Kidney capillary endothelial cell (primary cell): Measurements from ENCODE around the gene NCOA1.
"Not testable (repeated sequence)": the region's sequence is repeated elsewhere in the genome, so short reads cannot be mapped to it uniquely, and the experiment has no call there.

Source experiments
- DNase-seq: peaks from one replicate; pipeline ENCODE4 v3.0.0-alpha.2; 2018; ENCODE audit warnings: low spot score

The NCOA1 gene

DNA sequence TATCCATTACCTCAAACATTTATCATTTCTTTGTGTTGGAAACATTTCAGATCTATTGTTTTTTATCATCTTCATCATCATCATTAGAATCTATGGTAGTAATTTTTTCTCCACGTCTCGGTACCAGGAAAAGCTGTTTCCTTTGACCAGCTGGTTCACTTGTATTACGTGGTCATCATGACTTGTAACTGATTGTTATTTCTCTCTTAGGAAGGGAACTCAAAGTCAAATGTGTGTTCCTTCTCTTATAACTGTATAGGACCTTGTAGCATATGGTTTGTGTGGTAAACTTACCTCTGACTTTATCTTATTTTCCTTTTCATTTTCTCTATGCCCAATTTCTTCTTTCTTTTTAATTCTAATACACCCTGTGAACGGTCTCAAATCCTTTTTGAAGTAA lies 16.5 kb downstream of the NCOA1 start:
- DNase-seq = no peak

DNA sequence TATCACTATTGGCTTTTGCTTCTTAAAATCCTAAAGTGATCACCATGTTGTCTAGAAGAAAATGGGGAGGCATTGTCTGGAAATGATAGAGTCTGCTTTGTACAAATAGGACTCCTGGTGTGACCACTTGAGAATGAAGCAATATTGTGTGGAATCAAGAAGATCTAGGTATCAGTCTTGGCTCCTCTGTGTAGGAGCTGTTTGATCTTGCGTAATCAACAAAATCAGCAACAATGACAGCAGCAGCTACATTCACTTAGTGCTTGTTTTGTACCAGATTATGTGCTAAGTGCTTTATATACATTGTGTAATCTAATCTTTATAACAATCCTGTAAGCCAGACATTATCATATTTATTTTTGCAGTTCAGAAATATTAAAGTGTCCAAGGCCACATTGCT lies 17.8 kb downstream of the NCOA1 start:
- no peak for DNase-seq

DNA sequence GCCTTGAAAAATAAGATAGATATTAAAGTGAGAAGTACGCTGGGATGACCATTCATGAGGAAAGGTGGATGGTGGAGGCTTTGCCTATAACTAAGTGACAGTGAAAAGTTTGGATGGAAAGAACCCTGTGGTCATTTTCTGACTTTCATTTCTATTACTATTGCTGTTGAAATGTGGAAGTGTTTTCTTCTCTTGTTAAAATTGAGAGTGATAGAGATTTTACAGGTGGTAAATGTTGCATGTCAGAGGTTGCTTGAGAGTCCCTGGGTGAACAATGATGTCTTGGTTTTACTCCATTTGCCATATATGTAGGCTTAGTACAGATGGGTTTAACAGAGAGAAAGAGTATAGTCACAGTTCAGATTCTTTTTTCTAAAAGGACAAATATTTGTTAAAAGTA lies 18.4 kb downstream of the NCOA1 start:
- DNase-seq = no peak

GRCh38 chr2:24509840-24510239 lies 18.8 kb downstream of the NCOA1 start:
- no peak for DNase-seq

DNA sequence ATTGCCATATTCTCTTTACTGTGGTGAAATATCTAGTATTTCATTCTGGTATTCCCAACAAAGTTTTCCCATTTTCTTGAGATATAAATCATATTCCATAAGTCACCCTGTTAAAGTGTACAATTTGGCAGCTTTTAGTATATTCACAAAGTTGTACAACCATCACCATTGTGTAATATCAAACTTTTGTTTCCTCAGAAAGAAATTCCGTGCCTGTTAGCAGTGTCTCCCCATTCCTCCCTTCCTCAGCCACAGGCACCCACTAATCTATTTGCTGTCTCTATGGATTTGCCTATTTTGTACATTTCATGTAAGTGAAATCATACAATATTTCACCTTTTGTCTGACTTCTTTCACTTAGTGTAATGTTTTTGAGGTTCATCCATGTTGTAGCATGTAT lies 19.7 kb downstream of the NCOA1 start:
- no peak for DNase-seq

GRCh38 chr2:24511198-24511597 lies 20.1 kb downstream of the NCOA1 start:
- DNase-seq = no peak

DNA sequence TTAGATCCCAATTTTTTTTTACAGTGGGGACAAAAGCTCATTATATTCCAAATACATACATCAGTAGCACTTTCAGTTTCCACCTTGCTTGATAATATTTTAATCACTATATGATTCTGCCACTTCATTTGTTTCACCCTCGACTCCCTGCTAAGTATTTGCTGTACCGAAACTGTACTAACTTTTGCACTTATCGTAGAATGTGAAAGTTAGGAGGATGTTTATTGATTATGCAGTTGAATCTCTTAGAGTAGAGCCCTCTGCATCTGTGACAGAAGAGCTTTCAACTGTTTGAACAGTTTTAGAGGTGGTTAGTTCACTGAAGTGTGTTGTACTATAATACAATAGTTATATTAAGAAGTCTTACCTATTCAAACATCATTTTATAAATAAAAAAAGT lies 20.8 kb downstream of the NCOA1 start:
- DNase-seq = no peak

GRCh38 chr2:24512404-24512803 lies 21.4 kb downstream of the NCOA1 start:
- no peak for DNase-seq

- DNase-seq = no peak
Measured at GRCh38 chr2:24512831-24513230, 21.8 kb downstream of the NCOA1 start.

GRCh38 chr2:24513281-24514071 lies 22.4 kb downstream of the NCOA1 start:
- DNase-seq = no peak

GRCh38 chr2:24514820-24515219 lies 23.8 kb downstream of the NCOA1 start:
- no peak for DNase-seq

GRCh38 chr2:24515335-24515734 lies 24.3 kb downstream of the NCOA1 start:
- no peak for DNase-seq

DNA sequence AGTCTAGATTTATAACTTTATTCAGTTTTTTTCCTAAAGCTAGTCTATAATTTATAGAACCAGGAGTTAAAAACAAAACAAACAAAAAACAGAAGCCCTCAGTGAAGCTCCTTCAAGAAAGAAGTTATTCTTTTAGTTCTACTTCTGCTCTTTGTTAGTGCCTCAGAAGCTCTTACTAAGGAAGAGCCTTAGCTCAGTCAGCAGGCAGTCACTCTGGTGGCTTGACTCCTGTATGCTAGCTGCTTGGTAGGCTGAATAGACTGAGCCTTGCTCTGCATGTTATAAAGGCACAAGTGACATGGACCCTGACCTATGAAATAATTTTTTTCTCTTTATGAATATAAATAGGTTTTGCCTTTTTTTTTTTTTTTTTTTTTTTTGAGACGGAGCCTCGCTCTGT lies 24.8 kb downstream of the NCOA1 start:
- no peak for DNase-seq

GRCh38 chr2:24517247-24517646 lies 26.2 kb downstream of the NCOA1 start:
- DNase-seq = no peak

GRCh38 chr2:24520175-24520574 lies 29.1 kb downstream of the NCOA1 start:
- DNase-seq = no peak

DNA sequence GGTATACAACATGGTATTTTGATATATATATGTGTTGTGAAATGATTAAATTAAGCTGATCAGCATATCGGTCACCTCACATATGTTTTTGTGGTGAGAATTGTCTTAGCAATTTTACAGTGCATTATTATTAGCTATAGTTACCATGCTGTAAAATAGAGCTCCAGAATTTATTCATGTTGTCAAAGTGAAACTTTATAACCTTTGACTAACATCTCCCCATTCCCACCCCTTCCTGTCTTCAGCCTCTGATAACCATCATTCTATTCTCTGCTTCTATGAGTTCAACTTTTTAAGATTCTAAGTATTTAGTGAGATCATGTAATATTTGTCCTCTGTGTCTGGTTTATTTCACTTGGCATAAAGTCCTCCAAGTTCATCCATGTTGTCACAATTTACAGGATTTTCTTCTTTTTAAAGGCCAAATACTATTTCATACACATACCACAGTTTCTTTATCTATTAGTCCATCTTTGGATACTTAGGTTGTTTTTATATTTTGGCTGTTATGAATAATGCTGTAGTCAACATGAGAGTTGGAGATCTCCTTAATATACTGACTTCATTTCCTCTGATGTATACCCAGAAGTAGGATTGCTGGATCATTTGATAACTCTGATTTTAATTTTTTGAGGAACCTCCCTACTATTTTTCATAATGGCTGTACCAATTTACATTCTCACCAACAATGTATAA lies 30.3 kb downstream of the NCOA1 start:
- DNase-seq = no peak

DNA sequence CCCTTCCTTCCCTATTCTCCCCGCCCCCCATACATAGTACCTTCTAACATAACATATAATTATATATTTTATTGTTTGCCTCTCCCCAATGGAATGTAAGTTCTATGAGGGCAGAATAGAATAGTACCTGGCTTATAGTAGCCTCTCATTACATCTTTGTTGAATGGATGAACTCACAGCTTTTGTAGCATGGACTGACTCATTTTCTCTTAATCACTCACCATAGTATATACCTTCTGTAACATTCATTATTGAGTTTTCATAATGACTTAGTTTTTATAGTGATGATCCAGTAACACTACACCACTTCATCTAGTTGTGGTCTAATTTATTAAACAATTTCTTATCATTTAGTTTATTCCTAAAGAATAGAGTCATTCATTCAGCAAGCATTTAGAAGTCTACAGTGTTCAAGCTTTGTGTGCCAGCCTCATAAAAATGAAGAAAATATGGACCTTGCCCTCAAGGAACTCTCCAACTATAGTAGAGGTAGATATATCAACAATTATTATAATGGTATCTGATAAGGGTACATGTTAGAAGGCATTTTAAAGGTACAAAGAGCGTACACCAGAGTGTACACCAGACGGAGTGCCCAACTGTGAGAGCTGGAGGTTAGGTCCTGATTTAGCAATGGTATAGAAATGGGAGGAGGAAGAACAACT lies 31.1 kb downstream of the NCOA1 start:
- no peak for DNase-seq

- no peak for DNase-seq
Measured at GRCh38 chr2:24527536-24527935, 36.5 kb downstream of the NCOA1 start.

DNA sequence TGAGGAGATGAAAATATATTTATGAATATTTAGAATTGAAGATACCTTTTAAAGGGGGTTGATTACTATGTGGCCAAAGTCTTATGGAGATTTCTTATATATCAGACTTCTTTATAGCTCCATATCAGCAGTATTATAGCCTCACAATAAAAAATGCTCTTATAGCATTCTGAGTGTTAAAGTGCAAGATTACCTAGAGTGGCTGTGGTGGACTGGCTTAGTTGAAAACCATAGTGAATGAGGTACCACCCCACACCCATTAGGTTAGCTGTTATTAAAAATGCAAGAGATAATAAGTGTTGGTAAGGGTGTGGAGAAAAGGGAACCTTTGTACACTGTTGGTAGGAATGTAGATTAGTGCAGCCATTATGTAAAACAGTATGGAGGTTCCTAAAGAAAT lies 39.7 kb downstream of the NCOA1 start:
- no peak for DNase-seq

- not testable (repeated sequence) for DNase-seq
Measured at GRCh38 chr2:24531610-24532009, 40.6 kb downstream of the NCOA1 start.

DNA sequence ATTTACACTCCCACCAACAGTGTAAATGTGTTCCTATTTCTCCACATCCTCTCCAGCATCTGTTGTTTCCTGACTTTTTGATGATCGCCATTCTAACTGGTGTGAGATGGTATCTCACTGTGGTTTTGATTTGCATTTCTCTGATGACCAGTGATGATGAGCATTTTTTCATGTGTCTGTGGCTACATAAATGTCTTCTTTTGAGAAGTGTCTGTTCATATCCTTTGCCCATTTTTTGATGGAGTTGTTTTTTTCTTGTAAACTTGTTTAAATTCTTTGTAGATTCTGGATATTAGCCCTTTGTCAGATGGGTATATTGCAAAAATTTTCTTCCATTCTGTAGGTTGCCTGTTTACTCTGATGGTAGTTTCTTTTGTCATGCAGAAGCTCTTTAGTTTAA lies 41.0 kb downstream of the NCOA1 start:
- DNase-seq = not testable (repeated sequence)

DNA sequence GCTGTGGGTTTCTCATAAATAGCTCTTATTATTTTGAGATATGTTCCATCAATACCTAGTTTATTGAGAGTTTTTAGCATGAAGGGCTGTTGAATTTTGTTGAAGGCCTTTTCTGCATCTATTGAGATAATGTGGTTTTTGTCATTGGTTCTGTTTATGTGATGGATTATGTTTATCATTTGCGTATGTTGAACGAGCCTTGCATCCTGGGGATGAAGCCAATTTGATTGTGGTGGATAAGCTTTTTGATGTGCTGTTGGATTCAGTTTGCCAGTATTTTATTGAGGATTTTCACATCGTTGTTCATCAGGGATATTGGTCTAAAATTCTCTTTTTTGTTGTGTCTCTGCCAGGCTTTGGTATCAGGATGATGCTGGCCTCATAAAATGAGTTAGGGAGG lies 42.5 kb downstream of the NCOA1 start:
- DNase-seq = not testable (repeated sequence)

DNA sequence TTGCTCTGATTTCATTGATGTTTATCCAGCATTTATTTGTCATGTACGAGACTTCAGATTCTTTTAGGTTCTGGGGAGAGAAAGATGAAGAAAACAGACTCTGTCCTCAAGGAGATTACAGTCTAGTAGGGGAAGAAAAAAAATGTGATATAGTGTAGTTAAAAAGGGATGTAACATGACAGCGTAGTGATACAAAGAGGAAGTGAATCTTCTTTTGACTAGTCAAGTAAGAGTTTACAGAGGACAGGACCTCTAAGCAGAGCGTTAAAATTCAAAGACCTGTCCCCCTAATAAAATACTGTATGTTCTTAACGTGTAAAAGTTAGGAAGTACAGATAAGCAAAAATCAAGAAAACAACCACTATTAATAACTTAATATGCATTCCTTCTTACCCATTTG lies 47.7 kb downstream of the NCOA1 start:
- DNase-seq = no peak
